SW 1271 (cell line): Measurements from ENCODE around the gene KCNJ2.
A peak's percentile ranks its signal among the peaks of the same experiment; 100 is the strongest.

ENCODE experiments used
- DNase-seq, 2 experiments: peaks; one replicate each; lab custom pipeline; 2025; lab: John Stamatoyannopoulos, UW

The KCNJ2 gene

GRCh38 chr17:70159980-70160379 is 9.4 kb upstream of the KCNJ2 start:
- no peak for DNase-seq

GRCh38 chr17:70161519-70161918 is 7.8 kb upstream of the KCNJ2 start:
- DNase-seq: no peak

GRCh38 chr17:70165383-70165782 is 3.9 kb upstream of the KCNJ2 start:
- no peak for DNase-seq

- DNase-seq: no peak
Measured at GRCh38 chr17:70166615-70167014, 2.7 kb upstream of the KCNJ2 start.

GRCh38 chr17:70168044-70168976 is 1.0 kb upstream of the KCNJ2 start:
- DNase-seq: peak in 1 of 2 experiments; percentile 16

GRCh38 chr17:70169709-70170597 is 621 bp downstream of the KCNJ2 start:
- DNase-seq: peak in 1 of 2 experiments; percentile 27

GRCh38 chr17:70171159-70171558 is 1.8 kb downstream of the KCNJ2 start:
- DNase-seq: no peak

- DNase-seq: no peak
Measured at GRCh38 chr17:70172449-70172848, 3.1 kb downstream of the KCNJ2 start.

GRCh38 chr17:70172923-70173322 is 3.6 kb downstream of the KCNJ2 start:
- no peak for DNase-seq

GRCh38 chr17:70173681-70174080 is 4.3 kb downstream of the KCNJ2 start:
- DNase-seq: no peak

GRCh38 chr17:70181376-70181775 is 12.0 kb downstream of the KCNJ2 start:
- no peak for DNase-seq

- no peak for DNase-seq
Measured at GRCh38 chr17:70181866-70182265, 12.5 kb downstream of the KCNJ2 start.

- DNase-seq: no peak
Measured at GRCh38 chr17:70183508-70183907, 14.2 kb downstream of the KCNJ2 start.

GRCh38 chr17:70184207-70184606 is 14.9 kb downstream of the KCNJ2 start:
- no peak for DNase-seq

GRCh38 chr17:70184770-70185169 is 15.4 kb downstream of the KCNJ2 start:
- DNase-seq: no peak

- DNase-seq: no peak
Measured at GRCh38 chr17:70185285-70185684, 16.0 kb downstream of the KCNJ2 start.

GRCh38 chr17:70187383-70187782 is 18.1 kb downstream of the KCNJ2 start:
- no peak for DNase-seq

GRCh38 chr17:70190959-70191805 is 21.9 kb downstream of the KCNJ2 start:
- DNase-seq: no peak

GRCh38 chr17:70195091-70195490 is 25.8 kb downstream of the KCNJ2 start:
- no peak for DNase-seq

GRCh38 chr17:70201872-70202419 is 32.6 kb downstream of the KCNJ2 start:
- no peak for DNase-seq

- DNase-seq: no peak
Measured at GRCh38 chr17:70202840-70203239, 33.5 kb downstream of the KCNJ2 start.

- DNase-seq: no peak
Measured at GRCh38 chr17:70204431-70204830, 35.1 kb downstream of the KCNJ2 start.
